Measurements from ENCODE around the gene KANSL1. TPM values are rescaled to one million over a fixed set of nuclear protein-coding genes. Genes with fewer than 3 reads are reported as not detected.
A peak's percentile ranks its signal among the peaks of the same experiment; 100 is the strongest.

The KANSL1 gene
- total RNA-seq, 1 donor from 2014 or later: 102 TPM

- peak overlapping the region; percentile 90 for H3K27ac Mint-ChIP-seq (ENCODE audit: unreplicated experiment)
- peak overlapping the region; percentile 81 for H3K4me3 Mint-ChIP-seq (ENCODE audit: unreplicated experiment)
- DNase-seq (ENCODE audit: extremely low spot score, unreplicated experiment): no peak
- peak; percentile 68 for TF ChIP-seq CTCF (IDR thresholded peaks at IDR 0.05)
- H3K27me3 Mint-ChIP-seq (ENCODE audit: unreplicated experiment): no peaks in the 10 kb centered on the region
- no peaks in the 10 kb centered on the region for H3K9me3 Mint-ChIP-seq (ENCODE audit: unreplicated experiment)
- peaks cover 3% of the 10 kb centered on the region for H3K36me3 Mint-ChIP-seq (ENCODE audit: unreplicated experiment)
- peaks cover 49% of the 10 kb centered on the region for H3K4me1 Mint-ChIP-seq (ENCODE audit: unreplicated experiment)
Measured at GRCh38 chr17:46194393-46195216, 1.4 kb upstream of the KANSL1 start.

DNA sequence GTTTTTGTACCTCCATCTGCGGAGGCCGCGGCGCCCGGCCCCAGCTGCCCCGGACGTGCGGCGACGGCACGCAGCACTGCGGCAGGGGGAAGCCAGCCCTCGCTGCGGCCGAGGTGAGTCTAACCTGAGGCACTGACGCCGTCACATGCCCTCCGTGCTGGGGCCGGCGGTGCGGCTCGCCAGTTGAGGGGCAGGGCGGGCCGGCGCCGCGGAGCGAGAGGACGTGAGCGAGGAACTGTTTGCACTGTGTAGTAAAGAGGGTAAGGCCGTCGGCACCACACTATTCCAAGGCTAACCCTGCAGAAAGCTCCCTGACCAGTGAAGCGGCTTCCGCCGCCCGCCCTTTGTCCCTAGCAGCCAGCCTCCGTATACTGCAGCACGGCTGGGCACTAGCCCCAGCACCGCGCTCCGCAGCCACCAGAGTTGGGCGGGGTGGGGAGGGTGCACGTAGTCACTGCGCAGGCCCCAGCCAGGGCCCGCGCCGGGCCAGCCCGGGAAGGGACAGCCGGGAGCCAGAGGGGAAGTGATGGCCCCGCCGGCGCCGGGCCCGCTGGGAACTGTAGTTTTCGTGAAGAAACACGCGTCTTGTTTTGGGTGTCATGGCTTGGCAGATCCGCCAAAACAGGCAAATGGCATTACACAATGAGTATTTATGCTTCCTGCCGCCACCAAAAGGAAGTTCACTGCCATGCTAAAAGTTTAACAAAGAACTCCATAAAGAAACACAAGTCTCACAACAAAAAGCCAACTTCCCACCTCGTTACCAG, 580 bp upstream of the KANSL1 start:
- Mint-ChIP-seq H3K9me3 (ENCODE audit: unreplicated experiment) (no peaks in the 10 kb centered on the region), H3K27ac (ENCODE audit: unreplicated experiment) (peak overlapping the region; percentile 90), H3K36me3 (ENCODE audit: unreplicated experiment) (peaks cover 3% of the 10 kb centered on the region), H3K27me3 (ENCODE audit: unreplicated experiment) (no peaks in the 10 kb centered on the region), H3K4me1 (ENCODE audit: unreplicated experiment) (peaks cover 48% of the 10 kb centered on the region), H3K4me3 (ENCODE audit: unreplicated experiment) (peak overlapping the region; percentile 81)
- DNase-seq (ENCODE audit: extremely low spot score, unreplicated experiment): peak; percentile 96
- TF ChIP-seq CTCF (IDR thresholded peaks at IDR 0.05): peak; percentile 51

- no peaks in the 10 kb centered on the region for H3K27me3 Mint-ChIP-seq (ENCODE audit: unreplicated experiment)
Measured at GRCh38 chr17:46192439-46193150, 634 bp downstream of the KANSL1 start.

DNA sequence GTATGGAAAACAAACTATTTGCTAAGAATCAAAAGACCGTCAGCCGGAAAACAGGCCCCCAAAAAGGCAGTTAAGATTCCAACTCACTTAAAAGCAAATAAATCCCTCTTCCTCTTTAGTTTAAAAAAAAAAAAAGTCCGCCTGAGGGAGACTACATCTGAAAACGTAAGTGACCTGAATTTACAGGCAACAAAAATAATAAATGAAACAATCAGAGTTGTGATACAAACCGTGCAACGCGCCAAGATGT, 1.1 kb downstream of the KANSL1 start:
- no peak for TF ChIP-seq CTCF (IDR thresholded peaks at IDR 0.05)
- Mint-ChIP-seq H3K27ac (ENCODE audit: unreplicated experiment) (peak overlapping the region; percentile 82), H3K27me3 (ENCODE audit: unreplicated experiment) (no peaks in the 10 kb centered on the region), H3K36me3 (ENCODE audit: unreplicated experiment) (peaks cover 1% of the 10 kb centered on the region), H3K4me1 (ENCODE audit: unreplicated experiment) (peaks cover 54% of the 10 kb centered on the region), H3K4me3 (ENCODE audit: unreplicated experiment) (peak overlapping the region; percentile 92), H3K9me3 (ENCODE audit: unreplicated experiment) (no peaks in the 10 kb centered on the region)
- DNase-seq (ENCODE audit: extremely low spot score, unreplicated experiment): no peak

More at GRCh38 chr17:46192439-46193150, 634 bp downstream of the KANSL1 start:
- no peak for TF ChIP-seq CTCF (IDR thresholded peaks at IDR 0.05)
- peak; percentile 91 for DNase-seq (ENCODE audit: extremely low spot score, unreplicated experiment)
- H3K4me1 Mint-ChIP-seq (ENCODE audit: unreplicated experiment): peaks cover 53% of the 10 kb centered on the region
- H3K27ac Mint-ChIP-seq (ENCODE audit: unreplicated experiment): peak overlapping the region; percentile 82
- no peaks in the 10 kb centered on the region for H3K9me3 Mint-ChIP-seq (ENCODE audit: unreplicated experiment)
- peak overlapping the region; percentile 92 for H3K4me3 Mint-ChIP-seq (ENCODE audit: unreplicated experiment)
- peaks cover 3% of the 10 kb centered on the region for H3K36me3 Mint-ChIP-seq (ENCODE audit: unreplicated experiment)

Data from osteocyte (in vitro differentiated cells).